Measurements from ENCODE around the gene GLG1. TPM values are rescaled to one million over a fixed set of nuclear protein-coding genes. Genes with fewer than 3 reads are reported as not detected.

GLG1 gene
- total RNA-seq, 1 donor from 2014 or later: 97.1 TPM

DNA sequence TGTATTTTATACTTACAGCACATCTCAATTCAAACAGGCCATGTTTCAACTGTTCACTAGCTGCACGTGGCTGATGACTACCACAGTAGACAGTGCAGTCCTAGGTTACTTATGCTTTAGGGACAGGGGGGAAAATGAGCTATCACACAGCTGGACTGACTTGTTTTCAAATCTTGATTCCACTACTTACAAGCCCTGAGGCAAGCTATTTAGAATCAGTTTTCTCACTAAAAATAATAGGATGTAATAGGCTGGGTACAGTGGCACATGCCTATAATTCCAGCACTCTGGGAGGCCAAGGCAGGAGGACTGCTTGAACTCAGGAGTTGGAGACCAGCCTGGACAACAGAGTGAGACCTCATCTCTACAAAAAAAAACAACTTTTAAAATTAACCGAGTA lies 10.3 kb downstream of the GLG1 start:
- Histone ChIP-seq H3K27ac (ENCODE audit: low read depth, low read length) (no peak overlapping the region), H3K36me3 (ENCODE audit: control insufficient read depth in 3 of 3, insufficient read depth in 3 of 3, low read length in 3 of 3) (peaks cover 0 to 3% (median 0%) of the 10 kb centered on the region in 3 donors), H3K4me1 (ENCODE audit: control insufficient read depth in 3 of 3, insufficient read depth in 3 of 3, low read length in 3 of 3) (peaks cover 2 to 15% (median 2%) of the 10 kb centered on the region in 3 donors), H3K4me3 (ENCODE audit: low read length in 3 of 3) (no peak overlapping the region), H3K27me3 (ENCODE audit: control insufficient read depth in 3 of 3, insufficient read depth in 3 of 3, low read length in 3 of 3) (no peaks in the 10 kb centered on the region), H3K9me3 (ENCODE audit: control insufficient read depth in 3 of 3, low read length in 3 of 3) (no peaks in the 10 kb centered on the region), H3K9ac (ENCODE audit: low read depth in 1 of 3, low read length in 3 of 3) (no peak overlapping the region)

DNA sequence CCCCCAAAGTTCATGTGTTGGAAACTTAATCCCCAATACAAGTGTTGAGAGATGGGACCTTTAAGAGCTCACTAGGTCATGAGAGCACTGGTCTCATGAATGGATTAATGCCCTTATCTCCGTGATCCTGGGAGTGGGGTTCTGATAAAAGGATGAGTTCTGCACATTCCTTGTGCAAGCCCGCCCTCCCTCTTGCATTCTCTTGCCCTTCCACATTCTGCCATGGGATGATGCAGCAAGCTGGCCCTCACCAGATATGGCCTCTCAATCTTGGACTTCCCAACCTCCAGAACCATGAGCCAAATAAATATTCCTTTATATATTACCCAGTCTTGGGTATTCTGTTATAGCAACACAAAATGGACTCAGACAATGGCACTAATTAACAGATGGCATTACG lies 14.1 kb downstream of the GLG1 start:
- H3K36me3 ChIP-seq (ENCODE audit: control insufficient read depth in 3 of 3, insufficient read depth in 3 of 3, low read length in 3 of 3): peaks cover 0 to 3% (median 0%) of the 10 kb centered on the region in 3 donors
- no peak overlapping the region for H3K9ac ChIP-seq (ENCODE audit: low read depth in 1 of 3, low read length in 3 of 3)
- peaks cover 0 to 9% (median 2%) of the 10 kb centered on the region in 3 donors for H3K4me1 ChIP-seq (ENCODE audit: control insufficient read depth in 3 of 3, insufficient read depth in 3 of 3, low read length in 3 of 3)
- H3K4me3 ChIP-seq (ENCODE audit: low read length in 3 of 3): no peak overlapping the region
- no peak overlapping the region for H3K27ac ChIP-seq (ENCODE audit: low read depth, low read length)
- no peaks in the 10 kb centered on the region for H3K27me3 ChIP-seq (ENCODE audit: control insufficient read depth in 3 of 3, insufficient read depth in 3 of 3, low read length in 3 of 3)
- H3K9me3 ChIP-seq (ENCODE audit: control insufficient read depth in 3 of 3, low read length in 3 of 3): no peaks in the 10 kb centered on the region

DNA sequence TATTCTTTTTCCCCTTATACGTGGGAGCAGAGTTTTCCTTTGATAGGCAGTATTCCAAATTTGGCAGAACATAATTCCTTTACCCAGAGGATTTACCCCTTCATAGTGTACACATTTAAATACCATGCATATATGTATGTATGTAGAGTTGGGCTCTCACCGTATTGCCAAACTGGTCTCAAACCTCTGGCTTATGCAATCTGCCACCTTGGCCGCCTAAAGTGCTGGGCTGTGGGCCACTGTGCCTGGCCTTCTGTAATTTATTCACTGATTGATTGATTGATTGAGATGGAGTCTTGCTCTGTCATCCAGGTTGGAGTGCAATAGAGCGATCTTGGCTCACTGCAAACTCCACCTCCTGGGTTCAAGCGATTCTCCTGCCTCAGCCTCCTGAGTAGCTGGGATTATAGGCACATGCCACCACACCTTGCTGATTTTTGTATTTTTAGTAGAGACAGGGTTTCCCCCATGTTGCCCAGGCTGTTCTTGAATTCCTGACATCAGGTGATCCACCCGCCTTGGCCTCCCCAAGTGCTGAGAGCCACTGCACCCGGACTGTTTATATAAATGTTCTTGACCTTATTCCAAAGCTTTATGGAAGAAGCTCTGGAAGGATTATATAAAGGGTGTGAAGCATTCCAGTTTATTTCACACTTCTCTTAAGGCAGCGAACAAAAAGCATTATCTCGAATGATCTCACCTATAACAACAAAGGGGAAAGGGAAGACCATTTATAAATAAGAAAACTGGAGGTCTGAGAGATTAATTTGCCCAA lies 14.9 kb downstream of the GLG1 start:
- Histone ChIP-seq H3K4me1 (ENCODE audit: control insufficient read depth in 3 of 3, insufficient read depth in 3 of 3, low read length in 3 of 3) (peaks cover 0 to 9% (median 2%) of the 10 kb centered on the region in 3 donors), H3K9ac (ENCODE audit: low read depth in 1 of 3, low read length in 3 of 3) (no peak overlapping the region), H3K4me3 (ENCODE audit: low read length in 3 of 3) (no peak overlapping the region), H3K36me3 (ENCODE audit: control insufficient read depth in 3 of 3, insufficient read depth in 3 of 3, low read length in 3 of 3) (peaks cover 0 to 3% (median 0%) of the 10 kb centered on the region in 3 donors), H3K27me3 (ENCODE audit: control insufficient read depth in 3 of 3, insufficient read depth in 3 of 3, low read length in 3 of 3) (no peaks in the 10 kb centered on the region), H3K9me3 (ENCODE audit: control insufficient read depth in 3 of 3, low read length in 3 of 3) (no peaks in the 10 kb centered on the region), H3K27ac (ENCODE audit: low read depth, low read length) (no peak overlapping the region)

DNA sequence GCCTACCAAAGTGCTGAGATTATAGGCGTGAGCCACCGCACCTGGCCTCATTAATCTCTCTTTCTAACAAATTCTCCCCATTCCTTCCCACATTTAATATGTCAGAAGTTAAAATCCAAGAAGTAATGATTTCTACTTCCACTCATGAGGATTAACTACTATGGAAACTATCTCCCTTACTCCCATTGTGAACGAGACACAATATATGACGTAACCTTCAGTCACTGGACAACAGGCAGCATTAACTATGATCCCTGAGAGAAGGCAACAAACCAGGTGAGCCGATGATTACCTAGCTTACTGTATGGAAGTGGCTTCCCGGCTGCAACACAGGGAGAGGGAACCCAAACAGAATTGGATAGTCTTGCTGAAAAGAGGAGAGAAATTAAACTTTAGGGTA lies 20.0 kb downstream of the GLG1 start:
- Histone ChIP-seq H3K9ac (ENCODE audit: low read depth in 1 of 3, low read length in 3 of 3) (no peak overlapping the region), H3K27me3 (ENCODE audit: control insufficient read depth in 3 of 3, insufficient read depth in 3 of 3, low read length in 3 of 3) (no peaks in the 10 kb centered on the region), H3K9me3 (ENCODE audit: control insufficient read depth in 3 of 3, low read length in 3 of 3) (no peaks in the 10 kb centered on the region), H3K4me3 (ENCODE audit: low read length in 3 of 3) (no peak overlapping the region), H3K27ac (ENCODE audit: low read depth, low read length) (peak overlapping the region; percentile 2), H3K4me1 (ENCODE audit: control insufficient read depth in 3 of 3, insufficient read depth in 3 of 3, low read length in 3 of 3) (peaks cover 0 to 1% (median 0%) of the 10 kb centered on the region in 3 donors), H3K36me3 (ENCODE audit: control insufficient read depth in 3 of 3, insufficient read depth in 3 of 3, low read length in 3 of 3) (no peaks in the 10 kb centered on the region)

DNA sequence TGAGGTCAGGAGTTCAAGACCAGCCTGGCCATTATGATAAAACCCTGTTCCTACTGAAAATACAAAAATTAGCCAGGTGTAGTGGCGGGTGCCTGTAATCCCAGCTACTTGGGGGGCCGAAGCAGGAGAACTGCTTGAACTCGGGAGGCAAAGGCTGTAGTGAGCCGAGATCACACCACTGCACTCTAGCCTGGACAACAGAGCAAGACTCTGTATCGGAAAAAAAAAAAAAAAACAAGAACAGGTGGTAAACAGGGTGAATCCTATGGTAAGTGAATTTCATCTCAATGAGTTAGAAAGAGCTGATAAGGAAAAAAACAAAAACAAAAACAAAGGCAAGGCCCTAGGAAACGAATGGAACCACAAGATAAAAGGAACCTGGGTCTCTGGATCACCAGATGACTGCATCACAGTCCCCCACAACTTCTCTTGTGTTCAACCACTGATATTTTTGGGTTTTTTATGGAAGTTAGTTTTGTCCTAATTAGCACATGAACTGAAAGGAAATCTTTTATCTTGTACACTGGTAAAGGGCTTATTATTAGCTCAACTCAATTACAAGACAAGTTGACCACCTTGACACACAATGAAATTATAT lies 21.0 kb downstream of the GLG1 start:
- H3K9ac ChIP-seq (ENCODE audit: low read depth in 1 of 3, low read length in 3 of 3): no peak overlapping the region
- H3K27ac ChIP-seq (ENCODE audit: low read depth, low read length): no peak overlapping the region
- H3K36me3 ChIP-seq (ENCODE audit: control insufficient read depth in 3 of 3, insufficient read depth in 3 of 3, low read length in 3 of 3): no peaks in the 10 kb centered on the region
- H3K27me3 ChIP-seq (ENCODE audit: control insufficient read depth in 3 of 3, insufficient read depth in 3 of 3, low read length in 3 of 3): no peaks in the 10 kb centered on the region
- peaks cover 0 to 4% (median 3%) of the 10 kb centered on the region in 3 donors for H3K4me1 ChIP-seq (ENCODE audit: control insufficient read depth in 3 of 3, insufficient read depth in 3 of 3, low read length in 3 of 3)
- no peaks in the 10 kb centered on the region for H3K9me3 ChIP-seq (ENCODE audit: control insufficient read depth in 3 of 3, low read length in 3 of 3)
- no peak overlapping the region for H3K4me3 ChIP-seq (ENCODE audit: low read length in 3 of 3)

DNA sequence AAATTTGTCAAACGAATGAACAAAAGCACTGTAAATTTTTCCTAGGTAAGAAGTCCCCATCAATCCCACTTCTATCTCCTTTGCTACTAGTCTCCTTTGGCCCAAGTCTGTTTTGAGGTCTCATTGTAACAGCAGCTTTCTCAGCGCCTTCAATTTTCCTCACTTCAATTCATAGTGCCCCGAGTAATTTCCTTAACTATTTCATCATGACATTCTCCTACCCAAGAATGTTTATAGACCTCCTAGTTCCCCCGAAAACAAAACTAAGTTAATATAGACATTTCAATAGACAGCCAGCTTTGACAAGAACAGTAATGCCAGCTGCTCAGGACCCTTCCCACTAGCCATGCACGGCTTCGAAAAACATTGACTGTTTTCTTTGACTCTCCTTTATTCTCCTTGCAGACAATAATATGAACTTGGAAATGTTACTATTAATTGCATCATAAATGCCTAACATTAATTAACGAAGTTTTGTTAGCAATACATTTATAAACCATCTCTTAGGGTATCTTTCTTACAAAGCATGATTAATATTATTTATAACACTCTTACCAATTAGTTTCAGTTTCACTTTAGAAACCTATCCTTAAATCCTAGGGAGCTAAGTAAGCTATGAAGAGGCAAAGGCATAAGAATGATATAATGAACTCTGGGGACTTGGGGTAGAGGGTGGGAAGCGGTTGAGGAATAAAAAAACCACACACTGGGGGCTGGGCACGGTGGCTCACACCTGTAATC lies 22.8 kb downstream of the GLG1 start:
- Histone ChIP-seq H3K4me1 (ENCODE audit: control insufficient read depth in 3 of 3, insufficient read depth in 3 of 3, low read length in 3 of 3) (peaks cover 3 to 11% (median 8%) of the 10 kb centered on the region in 3 donors), H3K27ac (ENCODE audit: low read depth, low read length) (peak overlapping the region; percentile 42), H3K9ac (ENCODE audit: low read depth in 1 of 3, low read length in 3 of 3) (no peak overlapping the region)

DNA sequence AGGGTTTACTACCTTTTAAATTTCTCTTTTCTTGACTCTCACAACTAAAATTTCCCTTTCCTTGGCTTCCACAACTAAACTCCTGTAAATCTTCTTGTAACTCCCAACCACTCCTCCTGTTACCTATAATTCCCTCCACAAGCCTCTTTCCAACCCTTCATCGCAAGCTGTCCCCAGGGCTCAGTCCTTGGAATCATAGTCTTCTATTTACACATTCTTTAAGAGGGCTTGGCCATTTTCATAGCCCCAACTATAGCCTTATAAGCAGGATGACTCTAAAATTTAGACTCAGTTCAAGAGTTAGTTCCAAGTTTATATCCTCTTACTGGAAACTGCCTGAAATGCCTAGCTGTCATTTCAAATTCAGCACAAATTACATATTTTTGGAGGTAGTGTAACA lies 23.9 kb downstream of the GLG1 start:
- Histone ChIP-seq H3K4me1 (ENCODE audit: control insufficient read depth in 3 of 3, insufficient read depth in 3 of 3, low read length in 3 of 3) (peaks cover 3 to 16% (median 12%) of the 10 kb centered on the region in 3 donors), H3K27ac (ENCODE audit: low read depth, low read length) (peak overlapping the region; percentile 42)

More for the DNA sequence above, 22.8 kb downstream of the GLG1 start:
- no peaks in the 10 kb centered on the region for H3K27me3 ChIP-seq (ENCODE audit: control insufficient read depth in 3 of 3, insufficient read depth in 3 of 3, low read length in 3 of 3)
- H3K4me3 ChIP-seq (ENCODE audit: low read length in 3 of 3): no peak overlapping the region
- no peaks in the 10 kb centered on the region for H3K36me3 ChIP-seq (ENCODE audit: control insufficient read depth in 3 of 3, insufficient read depth in 3 of 3, low read length in 3 of 3)
- no peaks in the 10 kb centered on the region for H3K9me3 ChIP-seq (ENCODE audit: control insufficient read depth in 3 of 3, low read length in 3 of 3)

DNA sequence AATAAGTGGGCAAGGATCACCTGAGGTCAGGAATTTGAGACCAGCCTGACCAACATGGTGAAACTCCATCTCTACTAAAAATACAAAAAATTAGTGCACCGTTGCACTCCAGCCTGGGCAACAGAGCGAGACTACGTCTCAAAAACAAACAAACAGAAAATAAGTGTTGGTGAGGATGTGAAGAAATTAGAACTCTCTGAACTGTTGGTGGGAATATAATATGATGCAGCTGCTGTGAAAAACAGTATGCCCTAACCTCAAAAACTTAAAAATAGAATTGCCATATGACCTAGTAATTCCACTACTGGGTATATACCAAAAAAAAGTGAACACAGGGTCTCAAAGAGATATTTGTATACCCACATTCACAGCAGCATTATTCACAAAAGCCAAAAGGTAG lies 26.1 kb downstream of the GLG1 start:
- no peaks in the 10 kb centered on the region for H3K9me3 ChIP-seq (ENCODE audit: control insufficient read depth in 3 of 3, low read length in 3 of 3)
- peak overlapping the region in 2 of 3 donors; percentile 20 to 25 for H3K9ac ChIP-seq (ENCODE audit: low read depth in 1 of 3, low read length in 3 of 3)
- no peaks in the 10 kb centered on the region for H3K27me3 ChIP-seq (ENCODE audit: control insufficient read depth in 3 of 3, insufficient read depth in 3 of 3, low read length in 3 of 3)
- H3K27ac ChIP-seq (ENCODE audit: low read depth, low read length): peak overlapping the region; percentile 78
- peak overlapping the region in 1 of 3 donors; percentile 21 for H3K4me3 ChIP-seq (ENCODE audit: low read length in 3 of 3)
- H3K4me1 ChIP-seq (ENCODE audit: control insufficient read depth in 3 of 3, insufficient read depth in 3 of 3, low read length in 3 of 3): peaks cover 8 to 23% (median 21%) of the 10 kb centered on the region in 3 donors
- no peaks in the 10 kb centered on the region for H3K36me3 ChIP-seq (ENCODE audit: control insufficient read depth in 3 of 3, insufficient read depth in 3 of 3, low read length in 3 of 3)

More for the DNA sequence above, 23.9 kb downstream of the GLG1 start:
- no peaks in the 10 kb centered on the region for H3K9me3 ChIP-seq (ENCODE audit: control insufficient read depth in 3 of 3, low read length in 3 of 3)
- H3K36me3 ChIP-seq (ENCODE audit: control insufficient read depth in 3 of 3, insufficient read depth in 3 of 3, low read length in 3 of 3): no peaks in the 10 kb centered on the region
- H3K9ac ChIP-seq (ENCODE audit: low read depth in 1 of 3, low read length in 3 of 3): no peak overlapping the region
- no peaks in the 10 kb centered on the region for H3K27me3 ChIP-seq (ENCODE audit: control insufficient read depth in 3 of 3, insufficient read depth in 3 of 3, low read length in 3 of 3)
- no peak overlapping the region for H3K4me3 ChIP-seq (ENCODE audit: low read length in 3 of 3)

DNA sequence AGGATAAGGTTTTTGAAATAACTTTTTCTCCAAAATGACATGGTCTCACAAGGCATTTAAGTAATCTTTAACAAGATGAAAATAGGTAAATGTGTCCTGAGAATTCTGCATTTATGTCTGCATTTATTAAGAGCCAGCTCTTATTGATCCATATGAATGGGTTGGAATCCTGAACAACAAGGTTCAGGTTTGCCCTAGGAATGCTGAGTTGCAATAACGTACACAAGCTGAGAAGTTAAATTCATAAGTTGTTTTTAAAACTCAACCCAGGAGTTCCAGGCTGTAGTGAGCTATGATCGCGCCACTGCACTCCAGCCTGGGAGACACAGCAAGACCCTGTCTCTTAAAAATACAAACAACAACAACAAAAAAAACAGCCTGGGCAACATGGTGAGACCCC lies 28.1 kb downstream of the GLG1 start:
- Histone ChIP-seq H3K9me3 (ENCODE audit: control insufficient read depth in 3 of 3, low read length in 3 of 3) (no peaks in the 10 kb centered on the region), H3K36me3 (ENCODE audit: control insufficient read depth in 3 of 3, insufficient read depth in 3 of 3, low read length in 3 of 3) (no peaks in the 10 kb centered on the region), H3K4me1 (ENCODE audit: control insufficient read depth in 3 of 3, insufficient read depth in 3 of 3, low read length in 3 of 3) (peaks cover 11 to 33% (median 24%) of the 10 kb centered on the region in 3 donors), H3K27me3 (ENCODE audit: control insufficient read depth in 3 of 3, insufficient read depth in 3 of 3, low read length in 3 of 3) (no peaks in the 10 kb centered on the region), H3K9ac (ENCODE audit: low read depth in 1 of 3, low read length in 3 of 3) (no peak overlapping the region), H3K4me3 (ENCODE audit: low read length in 3 of 3) (no peak overlapping the region), H3K27ac (ENCODE audit: low read depth, low read length) (no peak overlapping the region)

DNA sequence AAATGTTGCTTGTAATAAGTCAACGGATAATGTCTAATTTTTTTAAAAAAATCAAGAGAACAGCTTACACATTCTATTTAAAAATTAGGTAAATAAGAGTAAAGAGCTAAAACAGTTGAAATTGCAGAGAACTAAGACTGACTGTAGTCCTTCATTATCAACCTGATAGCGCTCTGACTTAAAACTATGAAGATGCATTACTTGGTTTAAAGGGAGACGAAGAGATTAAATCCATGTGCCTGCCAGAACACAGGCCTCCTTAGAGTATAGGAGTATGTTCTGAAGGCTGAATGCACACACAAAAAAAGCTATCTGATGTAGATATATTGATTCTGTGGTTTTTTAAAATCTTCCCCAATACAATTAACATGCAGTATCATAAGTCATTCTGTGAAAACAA lies 28.5 kb downstream of the GLG1 start:
- no peak overlapping the region for H3K27ac ChIP-seq (ENCODE audit: low read depth, low read length)
- H3K4me3 ChIP-seq (ENCODE audit: low read length in 3 of 3): no peak overlapping the region
- H3K9me3 ChIP-seq (ENCODE audit: control insufficient read depth in 3 of 3, low read length in 3 of 3): no peaks in the 10 kb centered on the region
- no peak overlapping the region for H3K9ac ChIP-seq (ENCODE audit: low read depth in 1 of 3, low read length in 3 of 3)
- H3K27me3 ChIP-seq (ENCODE audit: control insufficient read depth in 3 of 3, insufficient read depth in 3 of 3, low read length in 3 of 3): no peaks in the 10 kb centered on the region
- H3K4me1 ChIP-seq (ENCODE audit: control insufficient read depth in 3 of 3, insufficient read depth in 3 of 3, low read length in 3 of 3): peaks cover 13 to 37% (median 24%) of the 10 kb centered on the region in 3 donors
- H3K36me3 ChIP-seq (ENCODE audit: control insufficient read depth in 3 of 3, insufficient read depth in 3 of 3, low read length in 3 of 3): no peaks in the 10 kb centered on the region

Data from skeletal muscle tissue (tissue), 4 donors.